ENCODE results near the gene CHRM5.

Gene CHRM5

GRCh38 chr15:33963831-33964664 is 4.2 kb upstream of the CHRM5 start:
- no peak overlapping the region for H3K4me3 ChIP-seq (ENCODE audit: low read depth, low read length)
- TF ChIP-seq CTCF (IDR thresholded peaks at IDR 0.05; ENCODE audit: insufficient read depth, low read depth, low read length, missing control alignments) = peak; percentile 72
- peak; percentile 56 for DNase-seq (ENCODE audit: low read depth)

DNA sequence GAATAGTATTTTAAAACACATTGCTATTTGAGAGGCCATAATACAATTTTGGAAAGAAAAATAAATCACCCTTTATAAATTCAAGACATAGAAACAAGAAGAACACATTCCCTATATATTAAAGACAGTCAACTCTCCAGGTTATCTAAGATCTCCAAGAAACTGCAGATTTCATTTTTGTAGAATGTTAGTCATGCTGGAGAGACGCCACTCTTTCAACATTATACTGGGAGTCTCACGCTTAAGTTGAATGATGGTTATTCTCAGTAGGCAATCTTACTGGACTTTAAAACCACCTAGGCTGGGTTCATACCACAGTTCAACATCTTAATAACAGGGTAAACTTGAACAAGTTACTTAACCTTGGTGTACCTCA is 3.6 kb upstream of the CHRM5 start:
- TF ChIP-seq CTCF (IDR thresholded peaks at IDR 0.05; ENCODE audit: insufficient read depth, low read depth, low read length, missing control alignments) = no peak
- no peak overlapping the region for H3K4me3 ChIP-seq (ENCODE audit: low read depth, low read length)

DNA sequence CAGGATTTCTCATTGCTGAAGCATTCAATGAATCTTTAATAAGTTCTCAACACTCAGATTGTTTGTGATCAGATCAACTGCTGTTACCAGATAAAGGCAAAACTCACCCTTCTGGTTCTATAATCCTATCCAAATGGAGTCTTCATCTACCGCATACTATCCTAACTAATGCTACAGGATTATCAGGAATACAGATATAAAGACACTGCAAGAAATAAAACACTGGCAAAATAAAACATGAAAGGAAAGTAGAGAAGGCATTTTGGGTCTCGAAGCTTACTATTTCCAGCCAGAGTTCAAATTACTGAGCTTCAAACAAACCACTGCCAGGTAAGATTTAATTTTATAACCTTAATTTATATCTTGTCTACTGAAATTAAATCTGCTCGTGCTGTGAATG is 524 bp downstream of the CHRM5 start:
- DNase-seq (ENCODE audit: low read depth) = no peak
- H3K4me3 ChIP-seq (ENCODE audit: low read depth, low read length) = no peak overlapping the region
- TF ChIP-seq CTCF (IDR thresholded peaks at IDR 0.05; ENCODE audit: insufficient read depth, low read depth, low read length, missing control alignments) = no peak

More for the DNA sequence above, 3.6 kb upstream of the CHRM5 start:
- no peak for DNase-seq (ENCODE audit: low read depth)

DNA sequence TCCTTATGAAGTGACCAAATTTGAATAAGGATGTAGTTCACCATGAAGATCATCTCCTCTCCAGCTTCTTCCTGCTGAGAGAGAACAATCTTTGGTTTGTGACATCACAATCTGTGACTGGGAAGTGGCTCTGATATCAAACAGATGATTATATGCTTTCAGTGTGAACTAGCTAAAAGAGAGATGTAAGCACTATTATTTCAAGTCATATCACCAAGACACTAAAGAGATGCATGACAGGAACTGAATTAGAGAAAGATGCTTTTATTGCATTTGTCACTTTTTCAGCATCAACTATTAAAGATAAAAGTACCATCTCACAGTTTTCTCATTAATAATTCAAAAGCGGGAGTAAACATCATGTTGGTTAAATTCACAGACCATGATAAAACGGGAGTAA is 3.5 kb downstream of the CHRM5 start:
- H3K4me3 ChIP-seq (ENCODE audit: low read depth, low read length) = no peak overlapping the region
- no peak for TF ChIP-seq CTCF (IDR thresholded peaks at IDR 0.05; ENCODE audit: insufficient read depth, low read depth, low read length, missing control alignments)
- no peak for DNase-seq (ENCODE audit: low read depth)

- no peak for TF ChIP-seq CTCF (IDR thresholded peaks at IDR 0.05; ENCODE audit: insufficient read depth, low read depth, low read length, missing control alignments)
- H3K4me3 ChIP-seq (ENCODE audit: low read depth, low read length) = no peak overlapping the region
- no peak for DNase-seq (ENCODE audit: low read depth)
These were observed 6.8 kb downstream of the CHRM5 start for GRCh38 chr15:33975022-33975565.

DNA sequence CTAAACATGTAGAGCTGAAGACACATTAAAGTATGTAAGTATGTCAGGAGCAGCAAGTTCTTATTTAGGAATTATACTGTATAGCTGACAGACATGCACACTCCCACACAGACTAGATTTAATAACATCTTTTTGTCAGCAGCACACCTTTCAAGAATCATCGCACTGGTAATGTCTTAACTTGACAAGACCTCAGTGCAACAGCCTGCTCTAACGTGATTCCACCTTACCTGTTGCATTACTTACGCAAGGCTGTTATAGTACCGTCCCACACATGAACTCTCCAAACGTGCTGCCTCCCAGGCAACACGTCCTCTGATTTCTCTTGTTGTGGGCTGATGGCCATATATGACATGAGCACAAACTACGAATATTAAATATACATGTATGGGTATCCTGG is 11.9 kb downstream of the CHRM5 start:
- no peak overlapping the region for H3K4me3 ChIP-seq (ENCODE audit: low read depth, low read length)
- DNase-seq (ENCODE audit: low read depth) = no peak
- TF ChIP-seq CTCF (IDR thresholded peaks at IDR 0.05; ENCODE audit: insufficient read depth, low read depth, low read length, missing control alignments) = no peak

Data from GM12865 (cell line).